ENCODE data around the gene MTMR2. TPM values are rescaled to one million over a fixed set of nuclear protein-coding genes. Genes with fewer than 3 reads are reported as not detected.

Gene MTMR2
- total and polyA plus RNA-seq, 2 donors (not counting 1 experiment from before 2014, with no cell fraction given) = 29.2 to 48.2 TPM

GRCh38 chr11:95964281-95964680 lies 40.4 kb upstream of the MTMR2 start:
- H3K27me3 ChIP-seq (ENCODE audit: control insufficient read depth, insufficient read depth, low read length) = no peaks in the 10 kb centered on the region
- H3K9ac ChIP-seq (ENCODE audit: insufficient read depth, low read length) = no peak overlapping the region
- TF ChIP-seq, protein P1, sequence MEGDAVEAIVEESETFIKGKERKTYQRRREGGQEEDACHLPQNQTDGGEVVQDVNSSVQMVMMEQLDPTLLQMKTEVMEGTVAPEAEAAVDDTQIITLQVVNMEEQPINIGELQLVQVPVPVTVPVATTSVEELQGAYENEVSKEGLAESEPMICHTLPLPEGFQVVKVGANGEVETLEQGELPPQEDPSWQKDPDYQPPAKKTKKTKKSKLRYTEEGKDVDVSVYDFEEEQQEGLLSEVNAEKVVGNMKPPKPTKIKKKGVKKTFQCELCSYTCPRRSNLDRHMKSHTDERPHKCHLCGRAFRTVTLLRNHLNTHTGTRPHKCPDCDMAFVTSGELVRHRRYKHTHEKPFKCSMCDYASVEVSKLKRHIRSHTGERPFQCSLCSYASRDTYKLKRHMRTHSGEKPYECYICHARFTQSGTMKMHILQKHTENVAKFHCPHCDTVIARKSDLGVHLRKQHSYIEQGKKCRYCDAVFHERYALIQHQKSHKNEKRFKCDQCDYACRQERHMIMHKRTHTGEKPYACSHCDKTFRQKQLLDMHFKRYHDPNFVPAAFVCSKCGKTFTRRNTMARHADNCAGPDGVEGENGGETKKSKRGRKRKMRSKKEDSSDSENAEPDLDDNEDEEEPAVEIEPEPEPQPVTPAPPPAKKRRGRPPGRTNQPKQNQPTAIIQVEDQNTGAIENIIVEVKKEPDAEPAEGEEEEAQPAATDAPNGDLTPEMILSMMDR (conservative IDR thresholded peaks at IDR 0.05 in 1 of 2, IDR thresholded peaks at IDR 0.05 in 1 of 2; ENCODE audit: low read depth in 1 of 2, low read length in 2 of 2) = no peak
- no peak for TF ChIP-seq EZH2 (IDR thresholded peaks at IDR 0.05; ENCODE audit: low read length, missing control alignments)
- no peaks in the 10 kb centered on the region for H4K20me1 ChIP-seq (ENCODE audit: control insufficient read depth, extremely low read depth, insufficient read depth, low read length)
- H3K4me1 ChIP-seq (ENCODE audit: control insufficient read depth, extremely low read depth, insufficient read depth, low read length) = no peaks in the 10 kb centered on the region
- no peak overlapping the region for H3K27ac ChIP-seq (ENCODE audit: insufficient read depth, low read length)
- no peak overlapping the region for H3K4me2 ChIP-seq (ENCODE audit: extremely low read depth, insufficient read depth, low read length)
- DNase-seq (ENCODE audit: low read depth in 2 of 2) = no peak
- H3K36me3 ChIP-seq (ENCODE audit: control insufficient read depth, insufficient read depth, low read length) = no peaks in the 10 kb centered on the region
- no peaks in the 10 kb centered on the region for H3K9me3 ChIP-seq (ENCODE audit: control insufficient read depth, insufficient read depth, low read depth, low read length)
- no peak overlapping the region for H2AFZ ChIP-seq (ENCODE audit: low read length)
- no peak overlapping the region for H3K4me3 ChIP-seq (replicated peaks in 1 of 4; ENCODE audit: control extremely low read depth in 1 of 4, insufficient read depth in 1 of 4, low read depth in 3 of 4, low read length in 4 of 4)
- no peaks in the 10 kb centered on the region for H3K79me2 ChIP-seq (ENCODE audit: control insufficient read depth, insufficient read depth, low read length)

DNA sequence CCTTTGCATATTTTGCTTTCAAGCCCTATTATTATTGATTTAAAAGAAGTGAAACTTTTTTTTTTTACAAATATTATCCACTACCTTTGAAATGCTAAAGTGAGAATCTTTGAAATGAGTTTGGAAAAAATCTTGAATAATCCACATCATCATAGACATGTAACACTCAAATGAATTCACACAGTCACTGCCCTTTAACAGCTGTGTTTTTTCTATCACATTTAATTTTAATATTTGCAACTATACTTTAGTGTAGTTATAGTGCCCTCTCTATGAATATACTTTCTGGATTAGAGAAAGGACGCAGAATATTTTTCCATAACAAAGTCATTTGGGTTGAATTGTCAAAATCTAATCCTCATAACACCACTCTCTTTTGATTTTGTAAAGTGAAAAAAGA lies 37.9 kb upstream of the MTMR2 start:
- DNase-seq (ENCODE audit: low read depth in 2 of 2) = no peak
- H3K27ac ChIP-seq (ENCODE audit: insufficient read depth, low read length) = no peak overlapping the region
- H3K79me2 ChIP-seq (ENCODE audit: control insufficient read depth, insufficient read depth, low read length) = no peaks in the 10 kb centered on the region
- no peaks in the 10 kb centered on the region for H4K20me1 ChIP-seq (ENCODE audit: control insufficient read depth, extremely low read depth, insufficient read depth, low read length)
- no peaks in the 10 kb centered on the region for H3K27me3 ChIP-seq (ENCODE audit: control insufficient read depth, insufficient read depth, low read length)
- TF ChIP-seq, protein P1 (conservative IDR thresholded peaks at IDR 0.05 in 1 of 2, IDR thresholded peaks at IDR 0.05 in 1 of 2; ENCODE audit: low read depth in 1 of 2, low read length in 2 of 2) = no peak
- no peak for TF ChIP-seq EZH2 (IDR thresholded peaks at IDR 0.05; ENCODE audit: low read length, missing control alignments)
- H3K4me2 ChIP-seq (ENCODE audit: extremely low read depth, insufficient read depth, low read length) = no peak overlapping the region
- H3K4me3 ChIP-seq (replicated peaks in 1 of 4; ENCODE audit: control extremely low read depth in 1 of 4, insufficient read depth in 1 of 4, low read depth in 3 of 4, low read length in 4 of 4) = no peak overlapping the region
- H2AFZ ChIP-seq (ENCODE audit: low read length) = no peak overlapping the region
- H3K9ac ChIP-seq (ENCODE audit: insufficient read depth, low read length) = no peak overlapping the region
- H3K36me3 ChIP-seq (ENCODE audit: control insufficient read depth, insufficient read depth, low read length) = no peaks in the 10 kb centered on the region
- H3K4me1 ChIP-seq (ENCODE audit: control insufficient read depth, extremely low read depth, insufficient read depth, low read length) = no peaks in the 10 kb centered on the region
- no peaks in the 10 kb centered on the region for H3K9me3 ChIP-seq (ENCODE audit: control insufficient read depth, insufficient read depth, low read depth, low read length)

- DNase-seq (ENCODE audit: low read depth in 2 of 2) = no peak
- no peak overlapping the region for H3K4me2 ChIP-seq (ENCODE audit: extremely low read depth, insufficient read depth, low read length)
- no peaks in the 10 kb centered on the region for H3K27me3 ChIP-seq (ENCODE audit: control insufficient read depth, insufficient read depth, low read length)
- H3K27ac ChIP-seq (ENCODE audit: insufficient read depth, low read length) = no peak overlapping the region
- no peaks in the 10 kb centered on the region for H3K9me3 ChIP-seq (ENCODE audit: control insufficient read depth, insufficient read depth, low read depth, low read length)
- H3K36me3 ChIP-seq (ENCODE audit: control insufficient read depth, insufficient read depth, low read length) = no peaks in the 10 kb centered on the region
- H3K79me2 ChIP-seq (ENCODE audit: control insufficient read depth, insufficient read depth, low read length) = no peaks in the 10 kb centered on the region
- no peak for TF ChIP-seq EZH2 (IDR thresholded peaks at IDR 0.05; ENCODE audit: low read length, missing control alignments)
- TF ChIP-seq, protein P1 (conservative IDR thresholded peaks at IDR 0.05 in 1 of 2, IDR thresholded peaks at IDR 0.05 in 1 of 2; ENCODE audit: low read depth in 1 of 2, low read length in 2 of 2) = no peak
- no peaks in the 10 kb centered on the region for H4K20me1 ChIP-seq (ENCODE audit: control insufficient read depth, extremely low read depth, insufficient read depth, low read length)
- no peaks in the 10 kb centered on the region for H3K4me1 ChIP-seq (ENCODE audit: control insufficient read depth, extremely low read depth, insufficient read depth, low read length)
- H3K9ac ChIP-seq (ENCODE audit: insufficient read depth, low read length) = no peak overlapping the region
- H3K4me3 ChIP-seq (replicated peaks in 1 of 4; ENCODE audit: control extremely low read depth in 1 of 4, insufficient read depth in 1 of 4, low read depth in 3 of 4, low read length in 4 of 4) = no peak overlapping the region
- H2AFZ ChIP-seq (ENCODE audit: low read length) = no peak overlapping the region
These were observed 27.0 kb upstream of the MTMR2 start for GRCh38 chr11:95950905-95951304.

All from fibroblast of lung (primary cell).